ENCODE data around the gene CDHR3. TPM values are rescaled to one million over a fixed set of nuclear protein-coding genes. Genes with fewer than 3 reads are reported as not detected.

Gene CDHR3
- total RNA-seq, 1 experiment from 2014 or later, result 9.2 TPM

- Mint-ChIP-seq H3K27me3 (ENCODE audit: insufficient read depth, unreplicated experiment) (peaks cover 5% of the 10 kb centered on the region), H3K27ac (ENCODE audit: unreplicated experiment) (no peak overlapping the region), H3K36me3 (ENCODE audit: insufficient read depth, unreplicated experiment) (no peaks in the 10 kb centered on the region), H3K4me3 (ENCODE audit: unreplicated experiment) (no peak overlapping the region), H3K9me3 (ENCODE audit: unreplicated experiment) (peaks cover 10% of the 10 kb centered on the region), H3K4me1 (ENCODE audit: low read depth, unreplicated experiment) (no peaks in the 10 kb centered on the region)
- no TSS peak for BruUV-seq (replicated peaks)
- CTCF ChIA-PET, result interaction anchor here (1.3 to 1.9 kb wide), 3 partner anchors 94 to 96 kb away, joined by 3 to 8 read pairs (median 4); no protein-coding TSS in a partner anchor
- H3K36me3 ChIP-seq (ENCODE audit: control insufficient read depth, insufficient read depth, low read length), result no peaks in the 10 kb centered on the region
- no peak for TF ChIP-seq CTCF (IDR thresholded peaks at IDR 0.05; ENCODE audit: insufficient read depth in 1 of 2, low read depth in 1 of 2, low read length in 1 of 2, severe bottlenecking in 1 of 2, unreplicated experiment in 1 of 2)
- intact Hi-C loops (cut with micrococcal nuclease; ENCODE audit: unreplicated experiment), result loop anchor here (1.0 to 10.0 kb wide), 5 partner anchors 36 to 407 kb away; partner anchors contain the start of gene SYPL1
- H3K4me1 ChIP-seq, result no peaks in the 10 kb centered on the region; the same call in 1 of the 2 replicates
- DNase-seq, result no peak
- no peaks in the 10 kb centered on the region for H3K27me3 ChIP-seq (replicated peaks; ENCODE audit: control insufficient read depth, insufficient read depth, low read length)
- no peaks in the 10 kb centered on the region for H3K9me3 ChIP-seq
- no peak overlapping the region for H3K4me3 ChIP-seq (ENCODE audit: low read depth, low read length)
- POLR2A ChIA-PET, result no interaction called here
Measured at GRCh38 chr7:106057962-106058927, 95.2 kb downstream of the CDHR3 start.

GRCh38 chr7:106058928-106059324, 95.9 kb downstream of the CDHR3 start:
- CTCF ChIA-PET, result interaction anchor here (1.3 to 1.9 kb wide), 3 partner anchors 93 to 95 kb away, joined by 3 to 8 read pairs (median 4); no protein-coding TSS in a partner anchor
- no peak for DNase-seq
- no peaks in the 10 kb centered on the region for H3K36me3 Mint-ChIP-seq (ENCODE audit: insufficient read depth, unreplicated experiment)
- no TSS peak for BruUV-seq (replicated peaks)
- TF ChIP-seq CTCF (IDR thresholded peaks at IDR 0.05; ENCODE audit: insufficient read depth in 1 of 2, low read depth in 1 of 2, low read length in 1 of 2, severe bottlenecking in 1 of 2, unreplicated experiment in 1 of 2), result no peak
- H3K4me1 Mint-ChIP-seq (ENCODE audit: low read depth, unreplicated experiment), result no peaks in the 10 kb centered on the region
- Histone ChIP-seq H3K27me3 (replicated peaks; ENCODE audit: control insufficient read depth, insufficient read depth, low read length) (no peaks in the 10 kb centered on the region), H3K4me1 (no peaks in the 10 kb centered on the region; the same call in 1 of the 2 replicates), H3K36me3 (ENCODE audit: control insufficient read depth, insufficient read depth, low read length) (no peaks in the 10 kb centered on the region), H3K4me3 (ENCODE audit: low read depth, low read length) (no peak overlapping the region), H3K9me3 (no peaks in the 10 kb centered on the region)
- H3K4me3 Mint-ChIP-seq (ENCODE audit: unreplicated experiment), result no peak overlapping the region
- POLR2A ChIA-PET, result no interaction called here
- peaks cover 10% of the 10 kb centered on the region for H3K9me3 Mint-ChIP-seq (ENCODE audit: unreplicated experiment)
- intact Hi-C loops (cut with micrococcal nuclease; ENCODE audit: unreplicated experiment), result loop anchor here (10.0 kb wide), 1 partner anchor 406 kb away; no protein-coding TSS in a partner anchor
- H3K27me3 Mint-ChIP-seq (ENCODE audit: insufficient read depth, unreplicated experiment), result no peaks in the 10 kb centered on the region
- no peak overlapping the region for H3K27ac Mint-ChIP-seq (ENCODE audit: unreplicated experiment)

- H3K36me3 Mint-ChIP-seq (ENCODE audit: insufficient read depth, unreplicated experiment), result no peaks in the 10 kb centered on the region
- H3K4me3 Mint-ChIP-seq (ENCODE audit: unreplicated experiment), result no peak overlapping the region
- BruUV-seq (replicated peaks), result no TSS peak
- Histone ChIP-seq H3K27me3 (replicated peaks; ENCODE audit: control insufficient read depth, insufficient read depth, low read length) (no peaks in the 10 kb centered on the region), H3K36me3 (ENCODE audit: control insufficient read depth, insufficient read depth, low read length) (no peaks in the 10 kb centered on the region), H3K4me3 (ENCODE audit: low read depth, low read length) (no peak overlapping the region), H3K9me3 (no peaks in the 10 kb centered on the region), H3K4me1 (peaks cover 2% of the 10 kb centered on the region; the same call in 1 of the 2 replicates)
- no peak overlapping the region for H3K27ac Mint-ChIP-seq (ENCODE audit: unreplicated experiment)
- no peaks in the 10 kb centered on the region for H3K4me1 Mint-ChIP-seq (ENCODE audit: low read depth, unreplicated experiment)
- no peak for DNase-seq
- H3K9me3 Mint-ChIP-seq (ENCODE audit: unreplicated experiment), result peaks cover 10% of the 10 kb centered on the region
- no peak for TF ChIP-seq CTCF (IDR thresholded peaks at IDR 0.05; ENCODE audit: insufficient read depth in 1 of 2, low read depth in 1 of 2, low read length in 1 of 2, severe bottlenecking in 1 of 2, unreplicated experiment in 1 of 2)
- no peaks in the 10 kb centered on the region for H3K27me3 Mint-ChIP-seq (ENCODE audit: insufficient read depth, unreplicated experiment)
- intact Hi-C loops (cut with micrococcal nuclease; ENCODE audit: unreplicated experiment), result loop anchor here (10.0 kb wide), 1 partner anchor 405 kb away; no protein-coding TSS in a partner anchor
- CTCF ChIA-PET, result no interaction called here
- POLR2A ChIA-PET, result no interaction called here
Measured at GRCh38 chr7:106059556-106059955, 96.5 kb downstream of the CDHR3 start.
